Liver (tissue), 9 donors: ENCODE measurements around the gene ISG15. TPM values are rescaled to one million over a fixed set of nuclear protein-coding genes. Genes with fewer than 3 reads are reported as not detected.
A peak's percentile ranks its signal among the peaks of the same experiment; 100 is the strongest.

Source experiments
- DNase-seq: peaks from one replicate; pipeline ENCODE4 v3.0.0-alpha.2; 2017; ENCODE audit warnings: low spot score
- H3K27ac ChIP-seq, 2 donors: one replicate each; pipeline ENCODE4 v1.7.0; 2013; ENCODE audit warnings: inconsistent platforms in 2 of 2, low read length in 2 of 2, control low read depth in 1 of 2, low read depth in 1 of 2, mild to moderate bottlenecking in 1 of 2
- H3K27me3 ChIP-seq, 4 donors: one replicate each; pipeline versions ENCODE4 v1.6.1 to v1.7.0; 2013; ENCODE audit warnings: low read length in 3 of 4, inconsistent platforms in 1 of 4, mild to moderate bottlenecking in 1 of 4, moderate library complexity in 1 of 4; ENCODE audit not compliant: control insufficient read depth in 4 of 4, insufficient read depth in 4 of 4
- H3K36me3 ChIP-seq, 4 donors: one replicate each; pipeline versions ENCODE4 v1.6.1 to v1.7.0; 2013; ENCODE audit warnings: low read length in 3 of 4, mild to moderate bottlenecking in 3 of 4, low read depth in 1 of 4, moderate library complexity in 1 of 4; ENCODE audit not compliant: control insufficient read depth in 4 of 4, insufficient read depth in 3 of 4
- H3K4me1 ChIP-seq, 4 donors: one replicate each; pipeline versions ENCODE4 v1.6.1 to v1.7.0; 2013; ENCODE audit warnings: low read length in 3 of 4, mild to moderate bottlenecking in 3 of 4, moderate library complexity in 1 of 4; ENCODE audit not compliant: control insufficient read depth in 4 of 4, insufficient read depth in 4 of 4
- H3K4me3 ChIP-seq, 3 donors: one replicate each; pipeline versions ENCODE4 v1.6.1 to v1.7.0; 2013; ENCODE audit warnings: low read length in 3 of 3, control low read depth in 1 of 3, low read depth in 1 of 3, mild to moderate bottlenecking in 1 of 3
- H3K9ac ChIP-seq, 2 donors: one replicate each; pipeline ENCODE4 v1.7.0; 2013; ENCODE audit warnings: low read length in 2 of 2, mild to moderate bottlenecking in 2 of 2, moderate library complexity in 2 of 2, control low read depth in 1 of 2, low read depth in 1 of 2
- H3K9me3 ChIP-seq, 4 donors: one replicate each; pipeline versions ENCODE4 v1.6.1 to v1.7.0; 2013; ENCODE audit warnings: low read length in 3 of 4; ENCODE audit not compliant: control insufficient read depth in 4 of 4
- CTCF ChIP-seq: fragments of 150-350 bp; IDR thresholded peaks from 2 replicates; pipeline ENCODE4 v1.5.1; 2017; ENCODE audit warnings: improper control_type of control experiment, low read depth, low read length; ENCODE audit not compliant: missing input control
- EGR1 ChIP-seq, 2 donors: IDR thresholded peaks; 2 replicates each; pipeline ENCODE4 v1.6.1; 2016 to 2018; ENCODE audit warnings: antibody characterized with exemption in 2 of 2, low read depth in 2 of 2
- FOXA1 ChIP-seq: IDR thresholded peaks from 2 replicates; pipeline ENCODE4 v1.6.1; 2016; ENCODE audit warnings: antibody characterized with exemption
- FOXA2 ChIP-seq: IDR thresholded peaks from 2 replicates; pipeline ENCODE4 v1.6.1; 2016; ENCODE audit warnings: antibody characterized with exemption
- GABPA ChIP-seq, 2 donors: IDR thresholded peaks in 1 of 2; conservative IDR thresholded peaks in 1 of 2; 2 replicates each; pipeline ENCODE4 v1.6.1; 2016; ENCODE audit warnings: antibody characterized with exemption in 2 of 2, mild to moderate bottlenecking in 1 of 2, moderate library complexity in 1 of 2
- HNF4A ChIP-seq, 2 donors: conservative IDR thresholded peaks; 2 replicates each; pipeline ENCODE4 v1.6.1; 2016; ENCODE audit warnings: antibody characterized with exemption in 2 of 2, mild to moderate bottlenecking in 2 of 2
- HNF4G ChIP-seq: IDR thresholded peaks from 2 replicates; pipeline ENCODE4 v1.6.1; 2016; ENCODE audit warnings: antibody characterized with exemption
- JUND ChIP-seq, 2 donors: IDR thresholded peaks; 2 replicates each; pipeline ENCODE4 v1.6.1; 2016; ENCODE audit warnings: antibody characterized with exemption in 2 of 2
- NR2F2 ChIP-seq: IDR thresholded peaks from 2 replicates; pipeline ENCODE4 v1.6.1; 2016; ENCODE audit warnings: antibody characterized with exemption
- RAD21 ChIP-seq, 2 donors: IDR thresholded peaks; 2 replicates each; pipeline ENCODE4 v1.6.1; 2016; ENCODE audit warnings: antibody characterized with exemption in 2 of 2, mild to moderate bottlenecking in 2 of 2
- RXRA ChIP-seq, 2 donors: IDR thresholded peaks; 2 replicates each; pipeline ENCODE4 v1.6.1; 2017 to 2018; ENCODE audit warnings: antibody characterized with exemption in 2 of 2, mild to moderate bottlenecking in 1 of 2
- SP1 ChIP-seq: IDR thresholded peaks from 2 replicates; pipeline ENCODE4 v1.6.1; 2018; ENCODE audit warnings: antibody characterized with exemption, mild to moderate bottlenecking
- TAF1 ChIP-seq: conservative IDR thresholded peaks from 2 replicates; pipeline ENCODE4 v1.6.1; 2016; ENCODE audit warnings: antibody characterized with exemption, mild to moderate bottlenecking
- YY1 ChIP-seq: IDR thresholded peaks from 2 replicates; pipeline ENCODE4 v1.6.1; 2016; ENCODE audit warnings: antibody characterized with exemption, mild to moderate bottlenecking
- WGBS: extraction: QIAGEN DNeasy Blood & Tissue Kit; methylation state at CpG from one replicate; pipeline ENCODE4 v1.1.7; 2013; 5-methylcytosine and 5-hydroxymethylcytosine counted together
- polyA plus RNA-seq, 2 donors: library from polyadenylated mRNA; stranded (reverse) in 1 of 2; unstranded in 1 of 2; fragments of 200-250 nt in 1 of 2; fragments of >200 nt in 1 of 2; fragmentation: Nextera tagmentation in 1 of 2; extraction: Ambion mirVana in 1 of 2; gene quantifications; one replicate each; pipeline versions ENCODE4 v1.2.1 to v1.2.3, GENCODE V29; 2013 to 2015
- total RNA-seq, 2 donors: library from RNA; depleted of rRNA; stranded (reverse); fragments of >200 nt; gene quantifications; one replicate each; pipeline ENCODE4 v1.2.3, GENCODE V29; 2014
- TF ChIP-seq, protein P1 (sequence below): IDR thresholded peaks from 2 replicates; pipeline ENCODE4 v1.6.1; 2016; ENCODE audit warnings: antibody characterized with exemption
- TF ChIP-seq, protein P2 (sequence below): IDR thresholded peaks from 2 replicates; pipeline ENCODE4 v1.6.1; 2016; ENCODE audit warnings: antibody characterized with exemption
- TF ChIP-seq, protein P3 (sequence below): IDR thresholded peaks from 2 replicates; pipeline ENCODE4 v1.6.1; 2016; ENCODE audit warnings: antibody characterized with exemption
- donor health status: healthy.
- donor health status: healthy.
- donor health status: healthy.
- donor health status: healthy.
- donor health status: healthy.

Gene ISG15
- total and polyA plus RNA-seq, 4 donors: 9.3 to 89.4 (median 56.5) TPM

DNA sequence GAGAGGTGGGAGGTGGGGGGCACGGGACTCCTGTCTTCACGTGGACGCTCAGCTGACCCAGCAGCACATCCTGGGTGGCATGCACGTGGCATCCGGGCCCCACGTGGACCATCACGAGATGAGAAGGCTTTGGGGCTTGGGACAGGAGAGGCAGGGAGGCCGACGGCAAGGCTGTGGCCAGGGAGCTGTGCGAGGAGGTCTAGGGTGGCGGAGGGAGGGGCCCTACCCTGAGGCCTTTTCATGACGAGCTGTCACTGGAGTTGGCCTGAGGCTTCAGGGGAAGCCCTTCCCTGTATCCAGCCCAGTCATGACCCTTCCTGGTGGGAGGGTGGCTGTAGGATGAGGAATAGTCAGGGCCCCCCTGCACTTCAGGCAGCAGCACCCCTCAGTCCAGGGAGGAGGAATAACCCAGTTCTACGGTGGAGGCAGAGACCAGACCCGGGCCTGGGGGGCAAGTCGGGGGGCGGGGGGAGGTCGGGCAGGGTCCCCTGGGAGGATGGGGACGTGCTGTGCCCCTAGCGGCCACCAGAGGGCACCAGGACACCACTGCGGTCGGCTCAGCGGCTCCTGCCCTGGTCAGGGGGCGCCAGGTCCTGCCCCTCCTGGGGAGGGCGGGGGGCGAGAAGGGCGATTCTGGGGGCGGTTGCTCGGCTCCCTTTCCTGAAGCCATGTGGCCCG lies 29.4 kb upstream of the ISG15 start:
- H3K4me1 ChIP-seq: peaks cover 0 to 2% (median 0%) of the 10 kb centered on the region in 4 donors
- WGBS: 18% methylated on average over 29 of the region's 29 CpGs
- DNase-seq: peak; percentile 67
- H3K9me3 ChIP-seq: no peaks in the 10 kb centered on the region
- H3K9ac ChIP-seq: no peak overlapping the region
- no peak overlapping the region for H3K27ac ChIP-seq
- TF ChIP-seq FOXA1: no peak
- peak; percentile 60 to 77 for TF ChIP-seq RAD21 (IDR thresholded peaks at IDR 0.05)
- TF ChIP-seq CTCF: peak; percentile 62
- no peak overlapping the region for H3K4me3 ChIP-seq
- peaks cover 0 to 6% (median 2%) of the 10 kb centered on the region in 4 donors for H3K27me3 ChIP-seq
- no peaks in the 10 kb centered on the region for H3K36me3 ChIP-seq

DNA sequence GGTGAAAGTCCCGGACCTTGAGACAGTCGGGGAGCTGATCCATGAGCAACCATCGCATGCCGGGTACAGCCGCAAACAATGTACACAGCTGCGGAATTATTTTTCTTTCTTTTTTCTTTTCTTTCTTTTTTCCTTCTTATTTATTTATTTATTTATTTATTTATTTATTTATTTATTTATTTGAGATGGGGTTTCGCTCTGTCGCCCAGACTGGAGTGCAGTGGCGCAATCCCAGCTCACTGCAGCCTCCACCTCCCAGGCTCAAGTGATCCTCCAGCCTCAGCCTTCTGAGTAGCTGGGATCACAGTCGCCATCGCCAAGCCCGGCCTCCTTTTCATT lies 28.9 kb upstream of the ISG15 start:
- H3K9me3 ChIP-seq: no peaks in the 10 kb centered on the region
- no peak for DNase-seq
- H3K27ac ChIP-seq: no peak overlapping the region
- no peak for TF ChIP-seq FOXA1
- TF ChIP-seq HNF4G: no peak
- TF ChIP-seq, protein P1, sequence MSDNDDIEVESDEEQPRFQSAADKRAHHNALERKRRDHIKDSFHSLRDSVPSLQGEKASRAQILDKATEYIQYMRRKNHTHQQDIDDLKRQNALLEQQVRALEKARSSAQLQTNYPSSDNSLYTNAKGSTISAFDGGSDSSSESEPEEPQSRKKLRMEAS: no peak
- no peak for TF ChIP-seq TAF1
- no peak for TF ChIP-seq CTCF
- no peak for TF ChIP-seq HNF4A (conservative IDR thresholded peaks at IDR 0.05)
- TF ChIP-seq EGR1 (IDR thresholded peaks at IDR 0.05; ENCODE audit: low read depth in 2 of 2): no peak
- TF ChIP-seq RXRA (IDR thresholded peaks at IDR 0.05): no peak
- no peak for TF ChIP-seq YY1
- TF ChIP-seq NR2F2: no peak
- TF ChIP-seq JUND (IDR thresholded peaks at IDR 0.05): no peak
- TF ChIP-seq RAD21 (IDR thresholded peaks at IDR 0.05): no peak
- 56% methylated on average over 12 of the region's 12 CpGs for WGBS
- peaks cover 0 to 2% (median 0%) of the 10 kb centered on the region in 4 donors for H3K4me1 ChIP-seq
- H3K4me3 ChIP-seq: no peak overlapping the region
- H3K9ac ChIP-seq: no peak overlapping the region
- no peaks in the 10 kb centered on the region for H3K36me3 ChIP-seq
- peaks cover 0 to 6% (median 2%) of the 10 kb centered on the region in 4 donors for H3K27me3 ChIP-seq

- DNase-seq: no peak
- H3K4me3 ChIP-seq: no peak overlapping the region
- no peaks in the 10 kb centered on the region for H3K9me3 ChIP-seq
- no peaks in the 10 kb centered on the region for H3K36me3 ChIP-seq
- peaks cover 0 to 6% (median 2%) of the 10 kb centered on the region in 4 donors for H3K27me3 ChIP-seq
- H3K4me1 ChIP-seq: peaks cover 0 to 2% (median 0%) of the 10 kb centered on the region in 4 donors
- 78% methylated on average over 13 of the region's 13 CpGs for WGBS
- no peak overlapping the region for H3K9ac ChIP-seq
- H3K27ac ChIP-seq: no peak overlapping the region
- no peak for TF ChIP-seq HNF4G
- TF ChIP-seq RXRA (IDR thresholded peaks at IDR 0.05): no peak
- TF ChIP-seq GABPA (IDR thresholded peaks at IDR 0.05 in 1 of 2, conservative IDR thresholded peaks at IDR 0.05 in 1 of 2): no peak
- TF ChIP-seq, protein P1: no peak
- no peak for TF ChIP-seq JUND (IDR thresholded peaks at IDR 0.05)
- TF ChIP-seq HNF4A (conservative IDR thresholded peaks at IDR 0.05): no peak
- TF ChIP-seq SP1: no peak
- no peak for TF ChIP-seq EGR1 (IDR thresholded peaks at IDR 0.05; ENCODE audit: low read depth in 2 of 2)
- no peak for TF ChIP-seq YY1
- no peak for TF ChIP-seq CTCF
- no peak for TF ChIP-seq TAF1
- TF ChIP-seq, protein P2, sequence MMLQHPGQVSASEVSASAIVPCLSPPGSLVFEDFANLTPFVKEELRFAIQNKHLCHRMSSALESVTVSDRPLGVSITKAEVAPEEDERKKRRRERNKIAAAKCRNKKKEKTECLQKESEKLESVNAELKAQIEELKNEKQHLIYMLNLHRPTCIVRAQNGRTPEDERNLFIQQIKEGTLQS: no peak
- TF ChIP-seq NR2F2: no peak
- TF ChIP-seq FOXA2: no peak
- no peak for TF ChIP-seq FOXA1
- TF ChIP-seq, protein P3, sequence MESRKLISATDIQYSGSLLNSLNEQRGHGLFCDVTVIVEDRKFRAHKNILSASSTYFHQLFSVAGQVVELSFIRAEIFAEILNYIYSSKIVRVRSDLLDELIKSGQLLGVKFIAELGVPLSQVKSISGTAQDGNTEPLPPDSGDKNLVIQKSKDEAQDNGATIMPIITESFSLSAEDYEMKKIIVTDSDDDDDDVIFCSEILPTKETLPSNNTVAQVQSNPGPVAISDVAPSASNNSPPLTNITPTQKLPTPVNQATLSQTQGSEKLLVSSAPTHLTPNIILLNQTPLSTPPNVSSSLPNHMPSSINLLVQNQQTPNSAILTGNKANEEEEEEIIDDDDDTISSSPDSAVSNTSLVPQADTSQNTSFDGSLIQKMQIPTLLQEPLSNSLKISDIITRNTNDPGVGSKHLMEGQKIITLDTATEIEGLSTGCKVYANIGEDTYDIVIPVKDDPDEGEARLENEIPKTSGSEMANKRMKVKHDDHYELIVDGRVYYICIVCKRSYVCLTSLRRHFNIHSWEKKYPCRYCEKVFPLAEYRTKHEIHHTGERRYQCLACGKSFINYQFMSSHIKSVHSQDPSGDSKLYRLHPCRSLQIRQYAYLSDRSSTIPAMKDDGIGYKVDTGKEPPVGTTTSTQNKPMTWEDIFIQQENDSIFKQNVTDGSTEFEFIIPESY: no peak
These were observed 28.2 kb upstream of the ISG15 start for GRCh38 chr1:985126-985525.
